Measurements from ENCODE around the gene AGAP6.
"Not testable (repeated sequence)": the region's sequence is repeated elsewhere in the genome, so short reads cannot be mapped to it uniquely, and the experiment has no call there.

Gene AGAP6

GRCh38 chr10:50027195-50027594, 39.0 kb downstream of the AGAP6 start:
- DNase-seq, result no peak

GRCh38 chr10:50033481-50033880, 45.3 kb downstream of the AGAP6 start:
- no peak for DNase-seq

- not testable (repeated sequence) for DNase-seq
Observed at GRCh38 chr10:50035337-50035736, 47.1 kb downstream of the AGAP6 start.

DNA sequence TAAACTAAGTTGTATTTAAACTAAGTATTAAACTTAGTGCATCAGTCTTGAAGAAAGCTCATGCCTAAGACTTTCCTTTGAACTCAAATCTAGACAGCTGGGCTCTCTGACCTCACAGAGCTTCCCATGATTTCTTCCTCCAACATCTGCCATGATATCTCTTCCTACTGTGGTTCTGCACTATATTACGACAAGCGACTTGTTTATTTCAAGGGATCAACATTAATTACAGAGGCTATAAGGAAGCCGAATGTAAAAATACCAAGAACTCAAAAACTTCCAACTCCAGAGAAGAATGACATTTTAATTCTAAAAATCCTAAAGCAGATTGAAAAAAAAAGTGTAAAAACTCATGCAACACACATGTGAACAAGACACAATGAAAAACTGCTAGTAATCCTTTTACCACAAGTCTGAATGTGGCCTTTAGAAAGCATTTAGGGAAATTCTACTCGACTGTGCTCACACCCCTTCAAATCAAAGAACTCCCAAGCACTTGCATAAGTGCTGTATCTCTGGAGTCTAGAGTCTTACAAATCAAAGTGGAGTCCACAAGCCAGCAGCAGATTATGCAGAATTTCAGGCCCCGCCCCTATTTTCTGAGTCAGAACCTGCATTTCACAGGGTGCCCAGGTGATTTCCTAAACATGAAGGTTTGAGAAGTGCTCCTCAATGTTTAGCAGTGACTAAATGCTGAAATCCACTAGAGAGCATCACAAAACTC, 56.9 kb downstream of the AGAP6 start:
- no peak for DNase-seq

DNA sequence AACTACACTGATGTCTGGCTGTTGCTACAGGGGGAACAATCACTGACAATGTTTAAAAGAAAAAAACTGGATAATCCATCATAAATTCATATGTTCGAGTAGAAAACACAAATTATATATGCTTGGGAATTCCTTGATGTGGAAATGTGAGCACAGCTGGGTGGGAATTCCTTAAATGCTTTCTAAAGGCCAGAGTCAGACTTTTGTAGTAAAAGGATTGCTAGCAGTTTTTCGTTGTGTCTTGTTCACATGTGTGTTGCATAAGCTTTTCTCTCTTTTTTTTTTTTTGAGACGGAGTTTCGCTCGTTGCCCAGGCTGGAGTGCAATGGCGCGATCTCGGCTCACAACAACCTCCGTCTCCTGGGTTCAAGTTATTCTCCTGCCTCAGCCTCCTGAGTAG, 58.3 kb downstream of the AGAP6 start:
- not testable (repeated sequence) for DNase-seq

GRCh38 chr10:50047594-50047993, 59.4 kb downstream of the AGAP6 start:
- DNase-seq, result not testable (repeated sequence)

DNA sequence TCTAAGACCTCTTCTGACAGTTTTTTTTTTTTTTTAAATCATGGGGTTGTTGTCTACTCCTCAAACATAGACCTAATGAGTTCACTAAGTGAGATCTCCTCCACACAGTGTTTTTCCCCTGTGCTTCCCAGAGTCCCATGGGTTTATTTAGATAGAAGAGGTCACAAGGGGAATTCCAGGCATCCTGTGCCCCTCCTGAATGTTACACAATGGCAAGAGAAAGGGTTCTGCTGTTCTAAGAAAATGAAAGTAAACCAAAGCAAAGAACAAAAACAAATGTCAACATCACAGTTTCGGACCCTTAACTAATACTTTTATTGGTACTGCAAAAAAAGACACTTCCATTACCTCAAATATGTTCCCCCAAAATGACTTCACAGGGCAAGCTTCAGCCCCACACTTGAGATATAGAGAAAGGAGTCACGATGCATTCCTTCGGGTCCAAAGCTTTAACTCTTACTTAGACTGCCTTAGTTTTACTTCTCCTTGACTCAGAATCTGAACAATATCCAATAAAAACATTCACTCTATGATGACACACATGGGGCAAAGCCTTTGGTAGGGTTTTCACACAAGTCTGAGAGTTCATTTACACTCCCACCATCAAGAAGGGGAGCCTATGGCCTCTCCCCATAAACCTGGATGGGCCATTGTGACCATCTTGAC, 63.9 kb downstream of the AGAP6 start:
- DNase-seq, result not testable (repeated sequence)

- DNase-seq, result not testable (repeated sequence)
Observed at GRCh38 chr10:50052778-50053376, 64.7 kb downstream of the AGAP6 start.

- not testable (repeated sequence) for DNase-seq
Observed at GRCh38 chr10:50055494-50056292, 67.5 kb downstream of the AGAP6 start.

- DNase-seq, result not testable (repeated sequence)
Observed at GRCh38 chr10:50056654-50057053, 68.4 kb downstream of the AGAP6 start.

DNA sequence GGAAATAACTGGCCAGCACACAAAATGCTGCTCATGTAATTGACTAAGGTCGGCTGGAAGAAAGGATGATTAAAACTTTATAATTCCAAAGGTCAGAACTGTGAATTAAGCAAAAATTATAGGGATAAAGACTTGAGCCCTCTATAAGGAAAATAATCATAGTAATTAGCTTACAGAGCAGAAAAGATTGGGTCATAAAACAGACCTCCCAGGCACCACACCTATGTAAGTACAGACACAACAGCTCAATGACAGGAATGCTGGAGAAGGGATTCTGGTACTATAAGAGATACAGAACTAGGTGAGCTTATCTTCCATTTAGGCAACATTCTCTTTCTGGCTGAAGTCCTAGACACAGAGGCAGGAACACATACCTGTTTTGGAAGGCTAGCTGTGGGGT, 70.5 kb downstream of the AGAP6 start:
- not testable (repeated sequence) for DNase-seq

- not testable (repeated sequence) for DNase-seq
Observed at GRCh38 chr10:50059946-50060345, 71.7 kb downstream of the AGAP6 start.

Data from CD4-positive, alpha-beta T cell treated with Interleukin-4 for 1 hour (primary cell).